NCI-H2227 (cell line): Measurements from ENCODE around the gene CHRND.

Experiments used
- DNase-seq: peaks from one replicate; lab custom pipeline; 2025; ENCODE audit not compliant: unreplicated experiment; lab: John Stamatoyannopoulos, UW

CHRND gene

GRCh38 chr2:232541195-232541960 lies 15.4 kb downstream of the CHRND start:
- DNase-seq, result no peak

GRCh38 chr2:232541961-232542714 lies 16.2 kb downstream of the CHRND start:
- no peak for DNase-seq

- no peak for DNase-seq
Observed at GRCh38 chr2:232542715-232543467, 16.9 kb downstream of the CHRND start.

GRCh38 chr2:232543491-232543890 lies 17.5 kb downstream of the CHRND start:
- DNase-seq, result no peak

DNA sequence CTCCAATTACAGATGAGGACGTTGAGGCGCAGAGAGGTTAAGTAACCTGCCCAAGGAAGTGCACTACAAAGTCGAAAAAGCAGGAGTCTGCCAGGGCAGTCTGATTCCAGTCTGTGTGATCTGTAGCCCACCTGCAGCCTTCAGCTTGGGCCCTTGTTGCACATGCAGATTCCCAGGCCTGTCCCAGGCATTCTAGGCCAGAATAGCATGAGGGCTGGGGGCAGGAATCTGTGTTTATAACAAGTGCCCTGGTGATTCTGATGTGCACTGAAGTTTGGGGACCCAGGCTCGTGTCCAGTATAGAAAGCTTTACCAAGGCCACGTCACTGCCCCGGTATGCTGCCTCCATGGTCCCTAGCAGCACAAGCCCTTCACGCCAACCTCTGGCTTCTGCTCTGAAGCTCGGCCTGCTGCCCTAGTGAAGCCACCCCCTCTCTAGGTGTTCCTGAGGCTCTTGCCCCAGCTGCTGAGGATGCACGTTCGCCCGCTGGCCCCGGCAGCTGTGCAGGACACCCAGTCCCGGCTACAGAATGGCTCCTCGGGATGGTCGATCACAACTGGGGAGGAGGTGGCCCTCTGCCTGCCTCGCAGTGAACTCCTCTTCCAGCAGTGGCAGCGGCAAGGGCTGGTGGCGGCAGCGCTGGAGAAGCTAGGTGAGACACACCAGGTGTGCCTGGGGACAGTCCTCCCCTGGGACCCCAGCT lies 18.1 kb downstream of the CHRND start:
- no peak for DNase-seq

DNA sequence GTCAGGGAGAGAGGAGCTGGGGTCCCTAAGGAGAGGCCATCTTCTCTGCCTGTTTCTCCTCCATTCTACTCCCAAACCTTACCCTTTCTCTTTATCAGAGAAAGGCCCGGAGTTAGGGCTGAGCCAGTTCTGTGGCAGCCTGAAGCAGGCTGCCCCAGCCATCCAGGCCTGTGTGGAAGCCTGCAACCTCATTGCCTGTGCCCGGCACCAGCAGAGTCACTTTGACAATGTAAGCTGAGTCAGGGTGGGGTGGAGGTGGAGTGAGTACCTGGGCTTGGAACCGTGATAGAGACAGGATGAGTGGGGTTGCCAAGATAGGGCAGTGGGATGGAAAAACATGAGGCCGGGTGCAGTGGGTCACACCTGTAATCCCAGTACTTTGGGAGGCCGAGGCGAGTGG lies 18.7 kb downstream of the CHRND start:
- no peak for DNase-seq

DNA sequence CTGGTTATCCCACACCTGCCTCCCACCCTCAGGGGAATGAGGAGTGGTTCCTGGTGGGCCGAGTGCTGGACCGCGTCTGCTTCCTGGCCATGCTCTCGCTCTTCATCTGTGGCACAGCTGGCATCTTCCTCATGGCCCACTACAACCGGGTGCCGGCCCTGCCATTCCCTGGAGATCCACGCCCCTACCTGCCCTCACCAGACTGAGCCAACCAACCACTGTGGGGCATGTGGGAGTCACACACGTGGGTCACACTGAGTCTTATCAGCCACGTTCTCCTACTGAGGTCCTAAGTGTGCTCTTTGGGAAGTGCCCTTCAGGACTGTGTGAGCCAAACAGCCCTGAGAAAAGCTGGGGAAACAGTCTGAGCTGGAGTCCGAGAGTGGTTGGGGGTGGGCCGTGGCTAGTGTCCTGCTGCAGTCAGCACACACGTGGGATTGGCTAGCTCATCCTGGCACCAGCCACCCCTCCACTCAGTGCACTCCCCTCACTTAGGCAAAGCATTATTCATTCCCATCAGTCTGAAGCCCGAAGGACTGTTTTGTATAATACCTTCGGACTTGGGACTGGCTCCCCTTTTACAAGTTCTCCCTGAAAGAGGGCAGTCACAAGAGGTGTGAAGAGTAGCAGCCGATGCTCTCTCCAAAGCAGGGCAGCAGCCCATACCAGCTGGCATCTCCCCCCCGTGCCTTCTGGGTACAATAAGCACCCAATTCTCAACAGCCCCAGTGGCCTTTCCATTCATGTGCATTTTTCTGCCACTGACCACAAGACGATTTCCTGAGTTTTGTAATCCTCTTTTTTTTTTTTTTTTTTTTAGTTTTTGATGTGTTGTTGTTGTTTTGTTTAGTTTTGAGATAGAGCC lies 19.8 kb downstream of the CHRND start:
- DNase-seq, result no peak

GRCh38 chr2:232547991-232548390 lies 22.0 kb downstream of the CHRND start:
- DNase-seq, result no peak

GRCh38 chr2:232549655-232550353 lies 23.8 kb downstream of the CHRND start:
- no peak for DNase-seq

DNA sequence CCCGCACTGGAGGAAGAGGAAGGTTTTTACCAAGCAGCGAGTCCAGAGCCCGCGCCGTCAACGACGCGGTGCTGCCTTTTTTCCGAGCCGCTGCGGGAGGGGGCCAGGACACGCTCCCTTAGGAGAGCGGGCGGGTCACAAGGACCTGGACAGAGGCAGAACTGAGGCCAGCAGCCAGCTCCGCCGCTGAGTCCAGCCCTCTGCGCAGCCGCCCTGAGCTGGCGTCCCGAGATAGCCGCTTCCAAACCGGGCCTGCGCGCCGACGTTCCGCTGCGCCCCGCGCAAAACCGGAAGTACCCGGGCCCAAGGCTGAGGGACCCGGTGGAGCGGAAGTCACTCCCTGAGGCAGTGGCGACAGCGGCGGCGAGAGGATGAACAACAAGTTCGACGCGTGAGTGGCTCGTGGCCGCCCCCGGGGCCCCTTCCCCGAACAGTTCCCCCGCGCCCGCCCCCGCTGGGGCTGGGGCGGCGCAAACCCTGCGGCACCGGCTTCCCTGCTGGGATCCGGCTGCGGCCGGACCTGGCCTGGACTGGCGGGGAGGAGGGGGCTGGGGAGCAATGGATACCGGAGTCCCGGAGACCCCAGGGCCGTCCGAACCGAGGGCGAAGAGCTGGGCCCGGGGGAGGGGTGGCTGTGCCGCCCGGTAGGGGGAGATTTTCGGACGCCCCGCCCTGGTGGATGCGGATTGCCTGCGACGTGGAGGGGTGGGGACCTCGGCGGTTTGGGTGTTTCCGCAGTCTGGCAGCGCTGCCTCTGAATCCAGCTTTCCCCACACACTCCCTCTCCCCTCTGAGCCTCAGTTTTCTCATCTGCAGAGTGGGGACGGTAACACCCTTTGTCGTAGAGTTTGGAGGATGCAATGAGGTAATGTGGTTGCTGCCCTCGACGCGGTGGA lies 24.6 kb downstream of the CHRND start, which contains the start of the genes EIF4E2 and TIGD1:
EIF4E2 (plus strand) TSS at position 336 of the 896 bp plus-strand sequence; CDS start at position 372, 36 bp downstream.
TIGD1 (minus strand) TSS at position 204 of the 896 bp plus-strand sequence. CDS start 675 bp downstream, outside the sequence.
- peak; percentile 97 for DNase-seq

DNA sequence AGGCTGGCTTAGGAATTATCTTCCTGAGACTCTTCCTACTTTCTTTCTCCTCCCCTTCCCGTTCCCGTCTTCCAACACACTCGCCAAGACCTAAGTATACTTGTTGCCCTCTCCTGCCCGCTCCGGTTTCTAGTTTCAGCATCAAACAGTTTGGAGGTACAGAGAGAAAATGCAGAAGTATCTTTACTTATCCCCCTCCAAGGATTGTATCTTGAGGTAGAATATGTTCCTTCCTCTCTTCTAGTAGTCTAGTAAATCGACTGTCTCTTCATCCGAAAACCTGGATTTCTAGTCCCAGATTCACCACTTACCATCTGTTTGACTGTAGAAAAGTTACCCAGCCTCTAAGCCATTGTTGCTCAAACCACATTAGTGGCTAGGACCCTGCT lies 25.3 kb downstream of the CHRND start:
- DNase-seq, result no peak

DNA sequence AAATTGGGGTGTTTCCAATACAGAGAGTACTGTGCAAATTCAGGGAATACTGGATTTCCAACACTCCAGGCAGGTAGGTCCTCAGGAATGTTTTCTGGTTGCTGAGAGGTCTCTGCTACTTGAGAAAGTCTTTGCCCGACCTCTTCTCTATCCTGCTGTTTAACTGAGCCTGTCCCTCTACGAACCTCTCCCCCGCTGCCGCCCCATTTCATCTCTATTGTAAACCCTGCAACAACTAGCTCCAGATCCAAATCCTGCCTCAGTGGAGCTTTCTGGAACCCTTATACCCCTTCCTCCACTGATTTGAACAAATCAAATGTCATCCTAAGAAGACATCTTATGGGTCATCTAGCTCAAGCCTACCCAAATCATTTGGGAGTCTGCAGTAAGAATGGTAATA lies 25.8 kb downstream of the CHRND start:
- DNase-seq, result no peak

DNA sequence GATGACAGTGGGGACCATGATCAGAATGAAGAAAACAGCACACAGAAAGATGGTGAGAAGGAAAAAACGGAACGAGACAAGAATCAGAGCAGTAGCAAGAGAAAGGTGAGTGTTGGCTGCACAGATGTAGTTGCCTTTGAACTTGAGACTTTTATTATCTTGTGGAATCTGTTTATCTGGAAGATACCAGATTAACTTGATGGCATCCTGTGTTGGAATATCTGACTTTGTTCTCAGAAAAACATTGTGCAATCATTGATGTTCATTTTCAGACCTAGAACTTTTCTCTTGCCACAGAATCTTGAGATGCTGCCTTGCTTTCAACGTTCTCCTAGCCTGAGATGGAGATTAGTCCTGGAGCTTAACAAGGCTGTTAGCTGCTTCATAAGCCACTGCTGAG lies 30.5 kb downstream of the CHRND start:
- DNase-seq, result no peak

DNA sequence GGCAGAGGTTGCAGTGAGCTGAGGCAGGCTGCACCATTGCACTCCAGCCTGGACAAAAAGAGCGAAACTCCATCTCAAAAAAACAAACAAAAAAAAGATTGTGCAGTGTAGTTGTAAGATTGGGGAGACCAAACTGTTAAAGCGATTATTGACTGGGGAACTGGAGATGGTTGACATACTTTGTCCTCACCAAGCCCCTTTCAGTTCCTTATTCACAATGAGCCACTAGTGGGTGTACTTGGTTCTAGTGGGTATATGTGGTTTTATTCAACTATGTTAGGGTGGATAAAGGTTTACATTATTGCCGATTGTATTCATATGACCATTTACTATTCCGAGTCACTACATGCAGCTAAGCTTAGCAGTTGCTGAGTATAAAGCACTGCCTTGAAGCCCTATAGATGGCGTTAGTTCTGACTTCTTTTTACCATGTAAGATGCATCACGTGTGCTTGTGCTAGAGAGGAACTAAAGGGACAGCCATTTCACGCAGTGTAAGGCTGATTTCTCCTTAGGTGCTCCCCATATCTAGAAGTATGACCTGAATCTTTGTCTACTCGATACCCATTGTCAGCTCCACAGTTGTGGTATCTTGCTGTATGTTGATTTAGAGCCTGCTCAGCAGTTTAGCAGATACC lies 36.7 kb downstream of the CHRND start:
- no peak for DNase-seq

GRCh38 chr2:232563580-232563979 lies 37.6 kb downstream of the CHRND start:
- DNase-seq, result no peak

- no peak for DNase-seq
Observed at GRCh38 chr2:232567721-232568120, 41.8 kb downstream of the CHRND start.

DNA sequence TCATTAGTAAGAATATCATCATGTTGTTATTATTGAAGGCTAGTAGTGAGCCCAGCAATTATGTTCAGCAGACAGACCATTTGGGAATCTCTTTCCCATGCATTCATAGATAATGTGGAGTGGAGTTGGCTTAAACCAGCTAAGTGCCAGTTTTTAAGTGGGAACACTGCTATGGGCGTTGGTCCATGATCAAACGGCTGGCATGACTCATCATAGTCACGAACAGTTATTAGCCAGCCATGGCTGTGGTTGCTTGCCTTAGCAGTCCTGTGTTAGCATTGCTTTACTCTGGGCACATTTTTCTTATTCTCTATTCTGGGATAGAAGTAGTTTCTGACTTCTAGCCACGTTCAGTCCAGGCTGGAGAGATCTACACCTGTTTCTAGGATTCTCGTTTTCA lies 42.2 kb downstream of the CHRND start:
- no peak for DNase-seq

- DNase-seq, result no peak
Observed at GRCh38 chr2:232569541-232569940, 43.6 kb downstream of the CHRND start.
